Activated CD8-positive, alpha-beta memory T cell treated with anti-CD3 and anti-CD28 coated beads, Interleukin-2, amount 50 U/mL, for 1 hour (primary cell): ENCODE results near the gene PPP2R5D.
A peak's percentile ranks its signal among the peaks of the same experiment; 100 is the strongest.
"Not testable (repeated sequence)": the region's sequence is repeated elsewhere in the genome, so short reads cannot be mapped to it uniquely, and the experiment has no call there.

ENCODE experiments used
- DNase-seq: peaks from one replicate; pipeline ENCODE4 v3.0.0-alpha.2; 2020; ENCODE audit errors: extremely low read depth

The PPP2R5D gene

DNA sequence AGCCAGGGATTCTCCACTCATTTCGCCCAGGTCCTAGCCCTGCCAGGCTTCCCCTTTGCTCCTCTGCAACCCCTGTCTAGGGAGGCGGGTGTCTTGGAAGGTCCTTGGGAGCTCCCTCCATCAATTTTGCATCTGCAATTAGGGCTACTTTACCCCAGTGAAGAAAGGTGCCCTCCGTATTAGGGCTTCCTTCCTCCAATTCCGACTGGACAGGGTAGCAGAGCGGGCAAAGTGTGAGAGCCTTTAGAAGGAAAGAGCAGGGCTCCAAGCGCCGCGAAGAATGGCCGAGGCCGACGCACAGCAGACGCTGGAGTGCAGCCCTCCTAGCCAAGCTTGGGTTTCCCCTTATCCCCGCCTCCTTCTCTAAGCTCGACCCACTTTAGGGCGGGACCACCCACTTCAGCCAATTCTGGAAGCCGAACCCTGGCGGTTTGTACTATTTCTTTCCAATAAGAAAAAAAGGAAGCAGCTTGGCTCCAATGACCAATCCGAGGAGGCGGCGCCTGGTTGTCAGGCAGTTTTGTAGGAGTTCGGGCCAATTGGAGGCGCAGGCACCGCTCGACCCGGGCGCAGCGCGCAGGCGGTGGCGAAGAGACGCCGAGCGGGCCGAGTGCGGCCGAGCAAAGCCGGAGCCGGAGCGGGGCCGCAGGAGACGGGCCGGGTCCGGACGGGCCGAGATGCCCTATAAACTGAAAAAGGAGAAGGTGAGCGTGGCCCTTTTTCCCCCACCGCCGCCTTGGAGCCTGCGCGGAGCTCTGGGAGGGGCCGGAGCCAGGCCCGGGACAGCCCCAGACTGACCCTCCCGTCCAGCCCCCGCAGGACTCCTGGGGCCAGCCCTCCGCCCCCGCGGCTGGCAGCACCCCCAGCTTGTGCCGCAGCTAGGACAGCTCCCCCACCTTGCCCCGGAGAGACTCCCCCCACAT is at the start of gene PPP2R5D:
Gene PPP2R5D (plus strand): TSS at position 570 of the 923 bp plus-strand sequence. CDS start 108 bp downstream, at position 678.
- DNase-seq, result peak; percentile 95

- DNase-seq, result no peak
These were observed 49.0 kb upstream of the PPP2R5D start for GRCh38 chr6:42935322-42935721.

- no peak for DNase-seq
These were observed 48.0 kb upstream of the PPP2R5D start for GRCh38 chr6:42936398-42936797.

GRCh38 chr6:42937548-42938427 is 46.6 kb upstream of the PPP2R5D start:
- DNase-seq, result no peak

DNA sequence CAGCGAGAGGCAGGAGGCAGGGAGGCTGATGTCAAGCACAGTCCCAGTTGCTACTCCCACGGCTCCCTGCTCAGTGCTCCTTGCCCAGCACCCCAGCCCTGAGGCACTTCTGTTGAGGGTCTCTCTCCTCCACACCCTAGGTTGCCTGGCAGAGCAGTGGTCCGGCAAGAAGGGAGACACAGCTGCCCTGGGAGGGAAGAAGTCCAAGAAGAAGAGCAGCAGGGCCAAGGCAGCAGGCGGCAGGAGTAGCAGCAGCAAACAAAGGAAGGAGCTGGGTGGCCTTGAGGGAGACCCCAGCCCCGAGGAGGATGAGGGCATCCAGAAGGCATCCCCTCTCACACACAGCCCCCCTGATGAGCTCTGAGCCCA is 46.0 kb upstream of the PPP2R5D start:
- no peak for DNase-seq

GRCh38 chr6:42938987-42939809 is 45.2 kb upstream of the PPP2R5D start:
- DNase-seq, result no peak

DNA sequence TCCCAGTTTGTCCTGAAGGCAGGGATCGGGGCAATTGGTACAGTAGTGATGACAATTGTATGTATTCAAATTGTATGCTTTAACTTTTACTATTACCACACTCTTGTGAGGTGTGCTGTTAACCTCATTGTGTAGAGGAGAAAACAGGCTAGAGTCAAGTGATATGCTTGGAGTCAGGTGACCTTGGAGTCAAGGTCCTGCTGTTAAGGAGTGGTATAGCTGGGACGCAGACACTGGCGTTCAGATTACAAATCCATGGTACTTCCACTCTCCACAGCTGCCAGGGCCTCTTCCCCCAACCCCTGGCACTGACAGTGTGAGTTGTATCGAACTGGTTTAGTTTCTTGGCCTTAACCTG is 44.6 kb upstream of the PPP2R5D start:
- DNase-seq, result no peak

DNA sequence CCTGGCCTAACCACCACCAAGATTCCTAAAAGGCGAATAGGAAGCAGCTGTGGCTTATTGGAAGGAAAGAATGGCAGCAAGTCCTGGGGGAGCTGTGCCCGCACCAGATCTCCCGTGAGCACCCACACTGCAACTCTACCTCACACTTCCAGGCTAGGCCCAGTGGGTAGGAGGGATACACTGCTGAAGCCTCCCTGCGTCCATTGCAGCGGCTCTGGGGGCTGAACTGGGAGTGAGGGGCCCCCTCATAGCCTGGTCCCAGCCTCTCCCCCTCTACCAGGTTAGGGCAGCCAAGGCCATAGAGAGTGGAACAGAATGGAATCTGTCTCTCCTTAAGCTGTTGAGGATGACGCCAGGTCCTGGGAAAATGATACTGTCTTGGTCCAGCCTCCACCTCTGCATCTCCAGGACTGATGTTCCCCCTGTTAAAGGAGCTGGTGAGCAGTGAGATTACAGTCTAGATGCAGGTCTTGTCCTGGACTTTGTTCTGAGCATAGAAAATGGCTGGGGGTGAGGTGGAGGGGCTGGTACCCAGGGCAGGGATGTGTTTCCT is 43.8 kb upstream of the PPP2R5D start:
- no peak for DNase-seq

DNA sequence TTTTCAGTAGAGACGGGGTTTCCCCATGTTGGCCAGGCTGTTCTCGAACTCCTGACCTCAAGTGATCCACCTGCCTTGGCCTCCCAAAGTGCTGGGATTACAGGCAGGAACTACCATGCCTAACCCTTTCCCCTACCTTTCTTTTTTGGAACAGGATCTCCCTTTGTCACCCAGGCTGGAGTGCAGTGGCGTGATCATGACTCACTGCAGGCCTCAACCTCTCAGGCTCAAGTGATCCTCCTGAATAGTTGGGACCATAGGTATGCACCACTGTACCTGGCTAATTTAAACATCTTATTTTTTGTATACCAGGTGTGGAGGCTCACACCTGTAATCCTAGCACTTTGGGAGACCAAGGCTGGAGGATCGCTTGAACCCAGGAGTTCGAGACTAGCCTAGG is 43.0 kb upstream of the PPP2R5D start:
- not testable (repeated sequence) for DNase-seq

GRCh38 chr6:42942444-42942843 is 41.9 kb upstream of the PPP2R5D start:
- no peak for DNase-seq

DNA sequence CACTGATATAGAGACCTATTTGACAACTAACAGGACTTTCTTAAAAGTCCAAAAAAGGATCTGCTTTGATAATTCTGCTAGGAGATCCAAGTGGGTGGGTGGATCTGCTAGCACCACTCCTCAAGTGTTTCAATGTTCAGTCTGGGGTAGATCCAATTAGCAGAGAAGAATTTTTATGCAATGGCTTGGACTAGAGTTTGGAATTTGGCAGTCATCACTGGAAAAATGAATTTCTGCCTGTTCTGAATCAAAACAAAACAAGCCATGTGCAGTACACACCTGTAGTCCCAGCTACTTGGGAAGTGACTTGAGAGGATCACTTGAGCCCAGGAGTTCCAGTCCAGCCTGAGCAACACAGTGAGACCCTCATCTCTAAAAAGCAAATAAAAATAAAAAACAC is 36.4 kb upstream of the PPP2R5D start:
- no peak for DNase-seq

DNA sequence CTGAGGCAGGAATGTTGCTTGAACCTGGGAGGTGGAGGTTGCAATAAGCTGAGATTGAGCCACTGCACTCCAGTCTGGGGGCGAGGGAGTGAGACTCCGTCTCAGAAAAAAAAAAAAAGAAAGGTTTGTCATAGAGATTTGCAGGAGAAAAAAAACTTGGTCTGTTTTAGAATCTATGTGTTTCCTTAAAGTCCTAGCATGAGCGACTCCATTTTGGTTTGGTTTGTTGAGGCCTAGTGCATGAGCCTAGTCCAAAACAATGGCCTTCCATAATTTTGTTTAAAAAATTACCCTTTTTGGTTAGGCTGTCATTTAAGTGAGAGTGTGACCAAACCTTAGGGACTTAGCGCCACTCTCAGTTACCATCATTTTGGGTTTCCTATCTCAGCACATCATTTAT is 32.0 kb upstream of the PPP2R5D start:
- no peak for DNase-seq

- not testable (repeated sequence) for DNase-seq
These were observed 30.0 kb upstream of the PPP2R5D start for GRCh38 chr6:42954405-42954804.

DNA sequence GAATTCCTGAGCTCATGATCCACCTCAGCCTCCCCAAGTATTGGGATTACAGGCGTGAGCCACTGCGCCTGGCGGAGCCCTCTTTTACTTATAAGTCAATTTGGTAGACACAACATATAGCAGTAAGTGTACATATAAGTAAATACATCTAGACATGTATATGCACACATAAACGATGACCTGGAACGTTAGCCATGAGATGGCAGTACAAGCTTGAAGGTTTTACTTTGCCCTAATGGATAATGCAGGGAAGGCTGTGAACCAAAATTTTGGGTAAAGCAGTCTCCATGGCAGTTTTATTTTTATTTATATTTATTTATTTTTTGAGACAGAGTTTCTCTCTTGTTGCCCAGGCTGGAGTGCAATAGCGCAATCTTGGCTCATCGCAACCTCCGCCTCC is 26.2 kb upstream of the PPP2R5D start:
- DNase-seq, result no peak

- DNase-seq, result no peak
These were observed 24.5 kb upstream of the PPP2R5D start for GRCh38 chr6:42959917-42960242.

DNA sequence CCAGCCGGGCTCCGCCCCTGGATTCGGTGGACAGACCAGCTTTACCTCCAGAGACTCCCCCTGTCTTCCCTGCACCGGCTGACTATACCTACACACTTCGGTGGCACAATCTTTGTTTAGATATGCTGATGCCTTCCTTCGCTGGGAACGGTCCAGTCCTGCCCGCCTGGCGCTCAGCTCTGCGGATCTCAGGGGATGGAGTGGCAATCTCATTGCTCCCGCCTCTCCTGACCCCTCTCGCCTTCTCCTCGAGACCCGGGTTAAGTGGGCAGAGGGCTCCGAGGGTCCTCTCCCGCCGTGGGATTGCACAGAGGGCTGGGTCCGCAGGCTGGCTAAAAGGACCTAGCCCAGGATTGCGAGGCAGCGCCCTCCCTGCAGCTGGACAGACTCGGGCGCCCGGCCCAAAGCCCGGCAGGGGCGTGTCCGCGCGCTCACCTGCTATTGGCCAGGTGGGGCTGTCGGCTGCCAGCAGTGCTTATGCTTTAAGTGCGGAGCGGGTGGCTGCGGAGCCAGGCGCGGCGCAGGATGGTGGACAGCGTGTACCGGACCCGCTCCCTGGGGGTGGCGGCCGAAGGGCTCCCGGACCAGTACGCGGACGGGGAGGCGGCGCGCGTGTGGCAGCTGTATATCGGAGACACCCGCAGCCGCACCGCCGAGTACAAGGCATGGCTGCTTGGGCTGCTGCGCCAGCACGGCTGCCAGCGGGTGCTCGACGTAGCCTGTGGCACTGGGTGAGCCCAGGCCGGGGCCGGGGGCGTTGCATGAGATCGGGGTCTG is 23.9 kb upstream of the PPP2R5D start, which contains the start of gene GNMT:
Gene GNMT (plus strand): TSS at position 512 of the 777 bp plus-strand sequence. CDS start 14 bp downstream, at position 526.
- DNase-seq, result no peak

- DNase-seq, result no peak
These were observed 23.3 kb upstream of the PPP2R5D start for GRCh38 chr6:42961020-42961470.

DNA sequence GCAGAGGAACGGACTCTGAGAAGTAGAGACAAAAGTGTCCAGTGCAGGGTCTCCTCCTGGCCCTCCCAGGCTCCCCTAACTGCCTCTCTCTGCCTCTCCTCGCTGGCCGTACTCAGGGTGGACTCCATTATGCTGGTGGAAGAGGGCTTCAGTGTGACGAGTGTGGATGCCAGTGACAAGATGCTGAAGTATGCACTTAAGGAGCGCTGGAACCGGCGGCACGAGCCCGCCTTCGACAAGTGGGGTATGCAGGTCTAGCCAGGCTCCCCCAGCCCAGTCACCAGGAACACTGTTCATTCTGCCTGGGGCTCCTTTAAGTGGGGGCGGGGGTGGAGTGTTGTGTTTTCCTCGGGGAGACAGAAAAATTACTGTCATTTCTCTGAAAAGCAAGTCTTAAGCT is 22.3 kb upstream of the PPP2R5D start:
- no peak for DNase-seq

DNA sequence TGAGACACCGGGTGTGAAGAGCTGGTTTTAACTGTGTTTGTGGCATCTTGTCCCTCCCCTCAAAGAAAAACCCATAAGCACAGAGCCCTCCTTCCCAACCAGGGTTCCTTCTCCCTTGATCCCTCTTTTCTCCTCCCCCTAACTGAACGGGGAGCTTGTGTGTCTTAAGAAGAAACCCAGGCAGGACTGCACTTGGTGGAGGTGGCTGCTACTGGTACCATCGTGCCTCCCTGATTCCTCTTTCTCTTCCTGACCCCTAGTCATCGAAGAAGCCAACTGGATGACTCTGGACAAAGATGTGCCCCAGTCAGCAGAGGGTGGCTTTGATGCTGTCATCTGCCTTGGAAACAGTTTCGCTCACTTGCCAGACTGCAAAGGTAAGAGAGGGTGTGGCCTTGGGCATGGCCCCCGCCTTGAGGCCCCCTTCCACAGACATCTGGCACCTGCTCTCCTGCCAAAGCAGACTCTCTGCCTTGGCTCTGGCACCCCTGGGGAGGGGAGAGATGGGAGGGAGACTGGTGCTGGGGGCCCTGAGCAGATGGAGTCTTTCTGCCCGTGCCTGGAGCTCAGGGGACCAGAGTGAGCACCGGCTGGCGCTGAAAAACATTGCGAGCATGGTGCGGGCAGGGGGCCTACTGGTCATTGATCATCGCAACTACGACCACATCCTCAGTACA is 21.7 kb upstream of the PPP2R5D start:
- DNase-seq, result no peak

GRCh38 chr6:42963179-42963854 is 21.1 kb upstream of the PPP2R5D start:
- DNase-seq, result no peak
